Esophagus squamous epithelium (tissue), 4 donors: ENCODE data around the gene MB.

ENCODE experiments used
- CTCF ChIP-seq, 6 experiments: fragments of 450-650 bp in 4 of 6; fragments of 200-600 bp in 2 of 6; sonication (generic) in 2 of 6; IDR thresholded peaks; one replicate each; pipeline ENCODE4 v1.5.1; 2016 to 2019; ENCODE audit warnings: antibody characterized with exemption in 6 of 6, mild to moderate bottlenecking in 4 of 6, moderate library complexity in 4 of 6
- POLR2A ChIP-seq, 4 donors: fragments of 450-650 bp; IDR thresholded peaks; one replicate each; pipeline ENCODE4 v1.6.1; 2017; ENCODE audit warnings: antibody characterized with exemption in 4 of 4, mild to moderate bottlenecking in 4 of 4, moderate library complexity in 3 of 4

- TF ChIP-seq POLR2A (IDR thresholded peaks at IDR 0.05) = no peak
- TF ChIP-seq CTCF (IDR thresholded peaks at IDR 0.05) = no peak
Observed at GRCh38 chr22:35569916-35570315, 47.2 kb downstream of the MB start.
